Retina (tissue), 1 donor: ENCODE measurements around the gene SYDE1.

Source experiments
- DNase-seq: peaks from one replicate; pipeline ENCODE4 v3.0.0-alpha.2; 2016

The SYDE1 gene

GRCh38 chr19:15125232-15126067, 18.2 kb downstream of the SYDE1 start:
- peak; percentile 99 for DNase-seq

- DNase-seq, result no peak
Observed at GRCh38 chr19:15126131-15126910, 19.1 kb downstream of the SYDE1 start.

- DNase-seq, result no peak
Observed at GRCh38 chr19:15128162-15128770, 21.1 kb downstream of the SYDE1 start.

- DNase-seq, result no peak
Observed at GRCh38 chr19:15129856-15130585, 22.8 kb downstream of the SYDE1 start.

- DNase-seq, result no peak
Observed at GRCh38 chr19:15136234-15136954, 29.2 kb downstream of the SYDE1 start.

- no peak for DNase-seq
Observed at GRCh38 chr19:15137777-15138176, 30.6 kb downstream of the SYDE1 start.

GRCh38 chr19:15138427-15138826, 31.2 kb downstream of the SYDE1 start:
- no peak for DNase-seq

GRCh38 chr19:15141143-15141542, 33.9 kb downstream of the SYDE1 start:
- DNase-seq, result no peak

- no peak for DNase-seq
Observed at GRCh38 chr19:15142313-15142712, 35.1 kb downstream of the SYDE1 start.

- no peak for DNase-seq
Observed at GRCh38 chr19:15144046-15144646, 36.9 kb downstream of the SYDE1 start.

GRCh38 chr19:15147090-15147489, 39.9 kb downstream of the SYDE1 start:
- DNase-seq, result no peak

GRCh38 chr19:15149737-15150136, 42.5 kb downstream of the SYDE1 start:
- DNase-seq, result no peak

- DNase-seq, result no peak
Observed at GRCh38 chr19:15154002-15154612, 46.9 kb downstream of the SYDE1 start.

- DNase-seq, result no peak
Observed at GRCh38 chr19:15155296-15155695, 48.1 kb downstream of the SYDE1 start.

GRCh38 chr19:15156391-15156790, 49.2 kb downstream of the SYDE1 start:
- no peak for DNase-seq

GRCh38 chr19:15159251-15159650, 52.0 kb downstream of the SYDE1 start:
- DNase-seq, result peak; percentile 36

- DNase-seq, result no peak
Observed at GRCh38 chr19:15161028-15161984, 54.1 kb downstream of the SYDE1 start.
